HG02973 (cell line): ENCODE data around the gene WDR74.
"Not testable (repeated sequence)": the region's sequence is repeated elsewhere in the genome, so short reads cannot be mapped to it uniquely, and the experiment has no call there.

ENCODE experiments used
- ATAC-seq: cut with Tn5 transposase; IDR thresholded peaks from one replicate; pipeline ENCODE4 v1.9.1; 2021; ENCODE audit warnings: moderate library complexity; ENCODE audit not compliant: unreplicated experiment

Gene WDR74

DNA sequence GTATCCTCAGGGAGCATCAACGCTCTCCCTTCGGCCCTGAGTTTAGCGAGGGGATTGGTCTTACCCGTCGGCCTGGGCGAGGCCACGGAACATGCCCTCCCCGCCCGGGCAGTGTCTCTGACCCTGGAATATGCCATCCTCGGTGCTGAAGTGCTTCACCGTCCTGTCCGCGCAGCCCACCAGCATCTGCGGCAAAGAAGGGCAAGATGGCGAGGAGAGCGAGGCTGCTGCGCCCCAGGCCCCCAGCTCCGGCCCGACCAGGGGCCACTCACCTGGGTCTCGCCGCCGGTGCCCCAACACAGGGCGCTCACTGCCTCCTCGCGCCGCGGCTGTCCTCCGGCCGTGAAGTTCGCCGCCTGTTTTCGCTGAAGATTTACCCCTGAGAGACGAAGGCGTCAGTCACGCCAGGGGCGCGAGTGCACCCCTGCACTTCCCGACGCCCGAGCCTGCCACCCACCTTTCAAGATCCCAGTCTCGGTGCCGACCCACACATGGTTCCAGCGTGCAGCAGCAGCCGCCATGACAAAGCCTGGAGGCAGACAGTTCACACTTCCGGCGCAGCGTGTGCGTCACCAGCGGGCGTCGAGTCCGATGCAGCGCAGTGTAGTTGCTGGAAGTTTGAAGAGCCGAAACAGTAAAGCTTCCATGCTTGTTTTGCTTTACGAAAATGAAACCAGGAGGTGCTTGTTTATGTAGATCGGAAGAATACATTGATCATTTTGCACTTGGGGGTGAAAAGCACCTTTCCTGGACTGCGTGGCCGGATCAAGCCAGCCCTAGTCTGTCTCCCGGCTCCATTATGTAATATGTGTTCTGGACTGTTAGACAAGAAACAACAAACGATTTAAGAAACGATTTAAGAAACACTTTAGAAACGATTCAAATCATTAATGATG is at the start of gene WDR74:
WDR74 (minus strand) TSS at position 541 of the 896 bp plus-strand sequence; CDS start at position 521, 20 bp downstream.
- ATAC-seq, result peak; percentile 41

- no peak for ATAC-seq
Observed at GRCh38 chr11:62889126-62889483, 49.7 kb upstream of the WDR74 start.

- ATAC-seq, result no peak
Observed at GRCh38 chr11:62888406-62888805, 49.0 kb upstream of the WDR74 start.

DNA sequence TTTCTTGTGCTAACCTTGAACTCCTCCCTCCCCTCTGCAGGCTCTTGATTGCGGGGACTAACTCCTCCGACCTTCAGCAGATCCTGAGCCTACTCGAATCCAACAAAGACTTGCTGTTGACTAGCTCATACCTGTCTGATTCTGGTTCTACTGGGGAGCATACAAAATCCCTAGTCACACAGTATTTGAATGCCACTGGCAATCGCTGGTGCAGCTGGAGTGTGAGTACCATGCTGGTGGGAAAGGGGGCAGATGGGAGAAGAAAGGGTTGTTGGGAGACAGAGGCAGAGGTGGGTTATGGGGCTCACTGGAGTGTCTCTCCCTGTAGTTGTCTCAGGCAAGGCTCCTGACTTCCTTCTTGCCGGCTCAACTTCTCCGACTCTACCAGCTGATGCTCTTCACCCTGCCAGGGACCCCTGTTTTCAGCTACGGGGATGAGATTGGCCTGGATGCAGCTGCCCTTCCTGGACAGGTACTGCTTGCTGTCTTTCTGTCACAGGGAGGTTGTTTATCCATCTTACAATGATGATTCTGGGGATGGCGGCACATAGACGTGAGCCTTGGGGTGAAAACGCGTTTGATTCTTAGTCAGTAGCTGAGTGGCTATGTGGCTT is 45.9 kb upstream of the WDR74 start:
- ATAC-seq, result no peak

DNA sequence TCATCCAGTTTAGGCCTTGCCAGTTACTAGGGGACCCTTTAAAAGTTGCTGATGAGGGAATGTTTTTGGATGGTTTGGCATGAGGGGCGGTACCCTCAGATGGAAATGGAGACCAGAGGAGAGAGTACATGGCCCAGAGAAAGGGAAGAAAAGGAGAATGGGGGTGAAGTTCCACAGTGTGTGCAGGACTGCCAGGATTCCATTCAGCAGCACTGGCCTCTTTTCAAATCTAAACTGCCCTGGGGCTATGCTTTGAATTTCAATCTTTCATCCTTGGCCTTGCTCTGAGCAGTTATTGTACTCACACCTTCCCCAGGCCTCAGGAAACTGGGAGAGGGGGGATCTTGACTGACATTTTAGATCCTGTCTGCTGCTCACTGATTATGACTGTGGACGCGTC is 44.3 kb upstream of the WDR74 start:
- no peak for ATAC-seq

DNA sequence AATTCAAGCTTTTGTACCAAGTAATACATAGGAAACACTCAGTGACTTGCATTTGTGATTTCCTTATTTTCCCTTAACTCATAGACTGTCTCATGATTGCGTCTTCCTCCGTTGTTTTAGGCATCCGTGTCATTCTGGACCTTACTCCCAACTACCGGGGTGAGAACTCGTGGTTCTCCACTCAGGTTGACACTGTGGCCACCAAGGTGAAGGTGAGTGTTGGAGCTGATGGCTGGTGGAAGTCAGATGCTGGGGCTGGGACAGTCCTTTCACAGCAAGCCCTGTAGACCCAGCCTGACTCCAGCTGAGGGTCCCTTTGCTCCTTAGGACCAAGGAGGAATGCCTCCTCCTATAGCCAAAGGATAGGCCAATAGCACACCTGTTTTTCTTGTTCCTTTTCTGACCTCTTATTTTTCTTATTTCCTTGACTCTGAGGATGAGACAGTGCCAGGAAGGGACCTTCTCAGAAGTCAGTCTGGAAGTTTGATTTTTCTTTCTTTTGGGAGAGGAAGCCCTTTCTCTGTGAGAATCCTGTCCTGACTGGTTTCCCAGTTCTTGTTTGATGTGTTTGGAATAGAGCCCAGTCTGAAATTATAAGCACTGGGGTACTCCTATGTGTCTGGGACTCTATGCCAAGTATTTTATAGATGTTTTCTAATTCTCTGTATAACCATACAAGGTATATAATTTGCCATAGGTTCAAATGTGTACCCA is 43.6 kb upstream of the WDR74 start:
- ATAC-seq, result no peak

GRCh38 chr11:62882431-62882749 is 43.0 kb upstream of the WDR74 start:
- ATAC-seq, result no peak

GRCh38 chr11:62881579-62882430 is 42.4 kb upstream of the WDR74 start:
- peak; percentile 43 for ATAC-seq

DNA sequence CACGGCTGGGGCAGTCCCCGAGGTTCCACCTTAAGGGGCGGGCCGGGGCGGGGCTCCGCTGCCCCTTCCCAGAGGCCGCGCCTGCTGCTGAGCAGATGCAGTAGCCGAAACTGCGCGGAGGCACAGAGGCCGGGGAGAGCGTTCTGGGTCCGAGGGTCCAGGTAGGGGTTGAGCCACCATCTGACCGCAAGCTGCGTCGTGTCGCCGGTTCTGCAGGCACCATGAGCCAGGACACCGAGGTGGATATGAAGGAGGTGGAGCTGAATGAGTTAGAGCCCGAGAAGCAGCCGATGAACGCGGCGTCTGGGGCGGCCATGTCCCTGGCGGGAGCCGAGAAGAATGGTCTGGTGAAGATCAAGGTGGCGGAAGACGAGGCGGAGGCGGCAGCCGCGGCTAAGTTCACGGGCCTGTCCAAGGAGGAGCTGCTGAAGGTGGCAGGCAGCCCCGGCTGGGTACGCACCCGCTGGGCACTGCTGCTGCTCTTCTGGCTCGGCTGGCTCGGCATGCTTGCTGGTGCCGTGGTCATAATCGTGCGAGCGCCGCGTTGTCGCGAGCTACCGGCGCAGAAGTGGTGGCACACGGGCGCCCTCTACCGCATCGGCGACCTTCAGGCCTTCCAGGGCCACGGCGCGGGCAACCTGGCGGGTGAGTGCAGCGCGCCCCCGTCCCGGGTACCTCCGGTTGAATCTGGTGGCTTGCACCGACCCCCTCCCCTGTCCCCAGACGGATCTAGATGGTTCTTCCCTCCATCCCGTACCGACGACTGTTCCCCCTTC is 41.6 kb upstream of the WDR74 start, which contains the start of gene SLC3A2:
SLC3A2 (plus strand) TSS at position 94 of the 776 bp plus-strand sequence; CDS start at position 222, 128 bp downstream.
- peak; percentile 55 for ATAC-seq

- peak; percentile 15 for ATAC-seq
Observed at GRCh38 chr11:62880231-62880802, 40.9 kb upstream of the WDR74 start.

GRCh38 chr11:62879235-62879978 is 40.0 kb upstream of the WDR74 start:
- no peak for ATAC-seq

- no peak for ATAC-seq
Observed at GRCh38 chr11:62876712-62877111, 37.3 kb upstream of the WDR74 start.

- no peak for ATAC-seq
Observed at GRCh38 chr11:62875698-62876478, 36.5 kb upstream of the WDR74 start.

GRCh38 chr11:62874851-62875250 is 35.5 kb upstream of the WDR74 start:
- no peak for ATAC-seq

- no peak for ATAC-seq
Observed at GRCh38 chr11:62865635-62866034, 26.2 kb upstream of the WDR74 start.

GRCh38 chr11:62863687-62864335 is 24.4 kb upstream of the WDR74 start:
- no peak for ATAC-seq

GRCh38 chr11:62861564-62862192 is 22.3 kb upstream of the WDR74 start:
- ATAC-seq, result not testable (repeated sequence)
